Karpas-422 (cell line): ENCODE data around the gene USHBP1. TPM values are rescaled to one million over a fixed set of nuclear protein-coding genes. Genes with fewer than 3 reads are reported as not detected.
"Not testable (repeated sequence)": the region's sequence is repeated elsewhere in the genome, so short reads cannot be mapped to it uniquely, and the experiment has no call there.

Experiments used
- DNase-seq: peaks from one replicate; pipeline ENCODE4 v3.0.0-alpha.2; 2015
- H2AFZ ChIP-seq: fragments of 200-600 bp; sonication (generic); 2 replicates; pipeline ENCODE4 v1.6.1; 2014; ENCODE audit warnings: antibody characterized with exemption, low read length, mixed read lengths
- H3K27ac ChIP-seq: fragments of 200-600 bp; sonication (generic); 2 replicates; pipeline ENCODE4 v1.5.1; 2014; ENCODE audit warnings: mild to moderate bottlenecking, low read length, moderate library complexity
- H3K27me3 ChIP-seq: fragments of 200-600 bp; sonication (generic); 2 replicates; pipeline ENCODE4 v1.6.1; 2014; ENCODE audit warnings: low read length, mixed read lengths
- H3K36me3 ChIP-seq: fragments of 200-600 bp; sonication (generic); 2 replicates; pipeline ENCODE4 v1.6.1; 2014; ENCODE audit warnings: low read length, mixed read lengths; ENCODE audit not compliant: insufficient read depth
- H3K4me1 ChIP-seq: fragments of 200-600 bp; sonication (generic); 2 replicates; pipeline ENCODE4 v1.6.1; 2014; ENCODE audit warnings: mild to moderate bottlenecking, low read length, mixed read lengths
- H3K4me2 ChIP-seq: fragments of 200-600 bp; sonication (generic); 2 replicates; pipeline ENCODE4 v1.6.1; 2014; ENCODE audit warnings: low read length, low read depth, mild to moderate bottlenecking; ENCODE audit not compliant: poor library complexity, severe bottlenecking
- H3K4me3 ChIP-seq: fragments of 200-600 bp; sonication (generic); 2 replicates; pipeline ENCODE4 v1.5.1; 2014; ENCODE audit warnings: mild to moderate bottlenecking, antibody characterized with exemption, low read length, mixed read lengths
- H3K79me2 ChIP-seq: fragments of 200-600 bp; sonication (generic); 2 replicates; pipeline ENCODE4 v1.6.1; 2014; ENCODE audit warnings: mild to moderate bottlenecking, low read length, mixed read lengths
- H3K9ac ChIP-seq: fragments of 200-600 bp; sonication (generic); 2 replicates; pipeline ENCODE4 v1.6.0; 2014; ENCODE audit warnings: low read length
- H3K9me2 ChIP-seq: fragments of 200-600 bp; sonication (generic), shearing (Covaris generic); replicated peaks from 2 replicates; pipeline ENCODE4 v1.6.0; 2014; ENCODE audit warnings: mild to moderate bottlenecking, low read length, moderate library complexity; ENCODE audit not compliant: insufficient read depth
- H3K9me3 ChIP-seq: fragments of 300-700, 200-600 bp; sonication (generic); 2 replicates; pipeline ENCODE4 v1.6.1; 2014; ENCODE audit warnings: low read length, mixed read lengths
- H4K20me1 ChIP-seq: fragments of 200-600 bp; sonication (generic); 2 replicates; pipeline ENCODE4 v1.6.1; 2014; ENCODE audit warnings: mild to moderate bottlenecking, antibody characterized with exemption, low read length, low read depth; ENCODE audit not compliant: insufficient read depth
- total RNA-seq: library from RNA; depleted of rRNA; stranded (reverse); fragments of >200 nt; shearing (Covaris generic); gene quantifications from 2 replicates; pipeline ENCODE4 v1.2.3, GENCODE V29; 2014; ENCODE audit warnings: low replicate concordance

Gene USHBP1
- total RNA-seq, 1 experiment from 2014 or later, result not detected

GRCh38 chr19:17300992-17301619 lies 36.6 kb upstream of the USHBP1 start:
- Histone ChIP-seq H3K79me2 (no peaks in the 10 kb centered on the region; the same call in 1 of the 2 replicates), H3K4me3 (no peak overlapping the region), H4K20me1 (peaks cover 11% of the 10 kb centered on the region; the same call in 1 of the 2 replicates), H3K36me3 (no peaks in the 10 kb centered on the region; the same call in 1 of the 2 replicates), H3K4me1 (peaks cover 16% of the 10 kb centered on the region), H3K9ac (no peak overlapping the region), H3K4me2 (no peak overlapping the region), H3K9me2 (no peaks in the 10 kb centered on the region), H2AFZ (no peak overlapping the region), H3K9me3 (no peaks in the 10 kb centered on the region), H3K27ac (no peak overlapping the region), H3K27me3 (no peaks in the 10 kb centered on the region)
- no peak for DNase-seq

- Histone ChIP-seq H3K9me2 (no peaks in the 10 kb centered on the region), H3K9ac (no peak overlapping the region), H3K4me1 (peaks cover 10% of the 10 kb centered on the region), H4K20me1 (no peaks in the 10 kb centered on the region; the same call in 1 of the 2 replicates), H3K27ac (no peak overlapping the region), H3K27me3 (no peaks in the 10 kb centered on the region), H3K79me2 (peaks cover 8% of the 10 kb centered on the region), H3K4me2 (no peak overlapping the region), H3K4me3 (no peak overlapping the region), H3K9me3 (no peaks in the 10 kb centered on the region), H3K36me3 (no peaks in the 10 kb centered on the region; the same call in 1 of the 2 replicates), H2AFZ (no peak overlapping the region)
- no peak for DNase-seq
Measured at GRCh38 chr19:17296976-17297375, 32.4 kb upstream of the USHBP1 start.

DNA sequence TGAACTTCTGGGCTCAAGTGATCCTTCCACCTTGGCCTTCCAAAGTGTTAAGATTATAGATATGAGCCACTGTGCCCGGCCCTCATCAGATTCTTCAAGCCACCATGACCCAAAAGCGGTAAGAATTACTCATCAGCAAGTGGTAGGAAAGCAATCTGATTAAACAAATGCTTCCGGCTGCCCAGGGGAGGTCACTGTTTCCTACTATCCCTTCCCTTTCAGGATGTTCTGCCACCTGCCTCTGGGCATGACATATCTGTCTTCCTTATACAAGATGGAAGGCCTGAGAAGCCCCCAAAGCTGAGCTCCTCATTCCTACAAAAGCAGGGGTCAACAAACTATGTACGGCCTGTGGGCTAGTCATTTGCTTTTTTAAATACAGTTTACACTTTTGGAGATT lies 31.7 kb upstream of the USHBP1 start:
- H3K4me1 ChIP-seq, result peaks cover 10% of the 10 kb centered on the region
- no peaks in the 10 kb centered on the region for H3K9me2 ChIP-seq
- H3K9ac ChIP-seq, result no peak overlapping the region
- H3K79me2 ChIP-seq, result peaks cover 8% of the 10 kb centered on the region
- no peak overlapping the region for H3K4me3 ChIP-seq
- no peak overlapping the region for H2AFZ ChIP-seq
- H4K20me1 ChIP-seq, result no peaks in the 10 kb centered on the region; the same call in 1 of the 2 replicates
- no peak overlapping the region for H3K4me2 ChIP-seq
- DNase-seq, result no peak
- no peaks in the 10 kb centered on the region; the same call in 1 of the 2 replicates for H3K36me3 ChIP-seq
- no peak overlapping the region for H3K27ac ChIP-seq
- no peaks in the 10 kb centered on the region for H3K9me3 ChIP-seq
- no peaks in the 10 kb centered on the region for H3K27me3 ChIP-seq

- not testable (repeated sequence) for H2AFZ ChIP-seq, H3K4me3 ChIP-seq, H3K4me1 ChIP-seq, H3K4me2 ChIP-seq, H3K9ac ChIP-seq, H3K9me3 ChIP-seq, H3K79me2 ChIP-seq, H3K9me2 ChIP-seq, DNase-seq, H3K27me3 ChIP-seq, H4K20me1 ChIP-seq, H3K27ac ChIP-seq, H3K36me3 ChIP-seq
Measured at GRCh38 chr19:17295551-17295950, 31.0 kb upstream of the USHBP1 start.

- Histone ChIP-seq H3K4me3 (no peak overlapping the region), H3K4me1 (peaks cover 10% of the 10 kb centered on the region), H3K9me2 (no peaks in the 10 kb centered on the region), H3K9me3 (no peaks in the 10 kb centered on the region), H3K79me2 (peaks cover 8% of the 10 kb centered on the region), H4K20me1 (no peaks in the 10 kb centered on the region; the same call in 1 of the 2 replicates), H3K27ac (no peak overlapping the region), H3K27me3 (no peaks in the 10 kb centered on the region), H2AFZ (no peak overlapping the region), H3K4me2 (no peak overlapping the region), H3K9ac (no peak overlapping the region), H3K36me3 (no peaks in the 10 kb centered on the region; the same call in 1 of the 2 replicates)
- DNase-seq, result peak; percentile 78
Measured at GRCh38 chr19:17294051-17294891, 29.7 kb upstream of the USHBP1 start.

GRCh38 chr19:17293605-17294004 lies 29.1 kb upstream of the USHBP1 start:
- Histone ChIP-seq H3K9me2 (no peaks in the 10 kb centered on the region), H3K27me3 (no peaks in the 10 kb centered on the region), H3K9ac (peak overlapping the region; percentile 78; the same call in 1 of the 2 replicates), H3K79me2 (peaks cover 8% of the 10 kb centered on the region), H3K36me3 (no peaks in the 10 kb centered on the region; the same call in 1 of the 2 replicates), H3K4me2 (peak overlapping the region; percentile 75), H3K9me3 (no peaks in the 10 kb centered on the region), H3K4me3 (peak overlapping the region; percentile 20; the same call in 1 of the 2 replicates), H4K20me1 (no peaks in the 10 kb centered on the region; the same call in 1 of the 2 replicates), H3K4me1 (peaks cover 10% of the 10 kb centered on the region), H2AFZ (no peak overlapping the region), H3K27ac (no peak overlapping the region)
- no peak for DNase-seq

DNA sequence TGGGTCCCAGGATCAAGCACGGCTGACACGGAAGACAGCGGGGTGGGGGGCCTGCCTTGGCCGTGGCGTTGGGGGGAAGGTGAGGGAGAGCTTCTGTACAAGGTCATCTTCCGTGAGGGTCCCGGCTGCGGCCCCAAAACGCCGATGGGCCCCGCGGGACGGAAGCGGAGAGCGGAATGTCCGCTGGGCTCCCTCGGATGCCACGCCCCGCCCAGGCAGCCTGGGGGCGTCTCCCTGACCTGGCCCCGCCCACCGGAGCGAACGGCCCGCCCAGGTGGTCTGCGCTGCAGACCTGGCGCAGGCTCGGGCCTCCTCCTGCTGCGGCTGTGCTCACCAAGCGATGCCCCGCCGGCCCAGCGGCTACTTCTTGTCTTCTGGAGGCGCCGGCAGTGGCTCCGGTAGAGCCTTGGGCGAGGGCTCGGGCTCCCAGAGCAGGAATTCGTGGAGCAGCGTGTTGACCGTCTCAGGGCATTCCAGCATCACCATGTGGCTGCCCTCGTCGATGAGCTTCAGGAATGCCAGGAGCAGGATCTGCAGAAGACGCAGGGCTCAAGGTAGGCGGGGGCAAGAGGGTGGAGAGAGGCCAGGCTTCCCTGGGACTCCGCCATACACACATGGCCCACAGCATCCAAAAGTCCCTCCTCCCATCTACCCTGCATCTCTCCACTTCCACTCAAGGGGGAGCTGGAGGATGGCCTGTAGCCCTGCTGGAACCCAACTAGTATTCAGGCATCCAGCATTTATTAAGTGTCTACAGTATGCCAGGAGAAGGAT lies 27.9 kb upstream of the USHBP1 start:
- H3K27ac ChIP-seq, result peak overlapping the region; percentile 30; the same call in 1 of the 2 replicates

More for the DNA sequence above, 27.9 kb upstream of the USHBP1 start:
- peak overlapping the region; percentile 75 for H3K4me2 ChIP-seq
- H3K9me2 ChIP-seq, result no peaks in the 10 kb centered on the region
- no peaks in the 10 kb centered on the region for H3K27me3 ChIP-seq
- DNase-seq, result peak; percentile 94
- no peaks in the 10 kb centered on the region for H3K36me3 ChIP-seq
- H4K20me1 ChIP-seq, result no peaks in the 10 kb centered on the region; the same call in 1 of the 2 replicates
- H3K79me2 ChIP-seq, result peaks cover 8% of the 10 kb centered on the region
- H3K4me1 ChIP-seq, result peaks cover 10% of the 10 kb centered on the region
- H3K9ac ChIP-seq, result peak overlapping the region; percentile 78
- H3K4me3 ChIP-seq, result peak overlapping the region; percentile 72
- H2AFZ ChIP-seq, result peak overlapping the region; percentile 70; the same call in 1 of the 2 replicates
- no peaks in the 10 kb centered on the region for H3K9me3 ChIP-seq
